NCI-H226 (cell line): ENCODE results near the gene ZNF785.
"Not testable (repeated sequence)": the region's sequence is repeated elsewhere in the genome, so short reads cannot be mapped to it uniquely, and the experiment has no call there.

Source experiments
- DNase-seq: peaks from one replicate; pipeline ENCODE4 v3.0.0-alpha.2; 2015

The ZNF785 gene

DNA sequence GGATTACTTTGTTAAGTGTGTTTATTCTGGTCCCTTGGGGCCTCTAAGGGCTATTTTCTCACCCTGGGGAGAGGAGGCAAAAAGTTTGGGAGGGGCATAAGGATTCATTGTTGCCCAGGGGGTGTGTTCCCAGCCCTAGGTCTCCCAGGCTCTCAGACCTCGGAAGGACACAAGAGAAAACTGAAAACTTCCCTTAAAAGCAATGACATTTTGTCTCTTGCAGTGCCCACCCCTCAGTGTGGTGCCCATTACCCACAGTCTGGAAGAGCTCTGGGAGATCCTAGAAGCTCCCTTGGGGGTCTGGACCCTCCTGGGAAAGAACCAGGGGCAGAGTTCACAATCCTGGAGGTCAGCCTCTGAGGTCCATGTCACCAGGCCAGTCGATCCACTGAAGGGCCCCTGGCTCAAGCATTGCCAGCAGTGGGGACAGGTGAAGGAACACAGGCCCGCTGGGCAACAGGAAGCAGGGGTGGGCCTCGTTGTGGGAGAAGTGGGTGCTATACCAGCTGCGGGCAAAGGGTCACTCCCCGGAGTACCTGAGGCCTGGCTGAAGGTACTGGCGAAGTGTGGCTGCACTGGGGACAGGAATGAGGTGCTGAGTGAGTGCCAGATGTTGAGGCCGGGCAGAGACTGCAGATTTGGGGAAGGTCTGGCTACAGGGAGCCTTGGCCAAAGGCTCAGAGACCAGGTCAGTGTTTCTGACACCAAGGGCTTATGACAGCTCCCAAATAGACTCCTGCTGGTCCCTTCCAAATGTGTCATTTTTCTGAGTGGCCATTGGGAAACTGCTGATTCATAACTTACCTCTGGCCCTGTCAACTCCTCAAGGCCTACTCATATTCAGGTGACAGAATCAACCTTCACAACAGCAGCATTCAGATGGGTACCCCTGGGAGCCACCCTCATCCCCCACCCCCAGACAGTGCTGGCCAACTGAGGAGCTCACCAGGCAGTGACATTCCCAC, 46.2 kb downstream of the ZNF785 start:
- DNase-seq = no peak

DNA sequence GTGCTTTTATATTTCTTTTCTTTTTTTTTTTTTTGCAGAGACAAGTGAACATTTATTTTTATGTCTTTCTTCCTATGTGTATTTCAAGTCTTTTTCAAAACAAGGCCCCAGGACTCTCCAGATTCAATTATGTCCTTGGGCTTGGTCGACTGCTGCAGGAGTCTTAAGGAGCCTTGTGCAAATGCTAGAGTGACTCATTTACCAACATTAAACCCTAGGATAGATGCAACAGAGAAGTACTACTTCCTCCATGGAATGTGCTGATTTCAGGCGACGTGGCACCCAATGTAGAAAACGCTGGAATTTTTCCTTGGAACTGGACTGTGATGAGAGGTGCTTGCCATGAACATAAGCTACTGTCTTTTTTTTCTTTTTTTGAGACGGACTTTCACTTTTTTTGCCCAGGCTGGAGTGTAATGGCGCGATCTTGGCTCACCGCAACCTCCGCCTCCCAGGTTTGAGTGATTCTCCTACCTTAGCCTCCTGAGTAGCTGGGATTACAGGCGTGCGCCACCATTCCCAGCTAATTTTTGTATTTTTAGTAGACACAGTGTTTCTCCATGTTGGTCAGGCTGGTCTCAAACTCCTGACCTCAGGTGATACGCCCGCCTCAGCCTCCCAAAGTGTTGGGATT, 49.0 kb downstream of the ZNF785 start:
- not testable (repeated sequence) for DNase-seq

DNA sequence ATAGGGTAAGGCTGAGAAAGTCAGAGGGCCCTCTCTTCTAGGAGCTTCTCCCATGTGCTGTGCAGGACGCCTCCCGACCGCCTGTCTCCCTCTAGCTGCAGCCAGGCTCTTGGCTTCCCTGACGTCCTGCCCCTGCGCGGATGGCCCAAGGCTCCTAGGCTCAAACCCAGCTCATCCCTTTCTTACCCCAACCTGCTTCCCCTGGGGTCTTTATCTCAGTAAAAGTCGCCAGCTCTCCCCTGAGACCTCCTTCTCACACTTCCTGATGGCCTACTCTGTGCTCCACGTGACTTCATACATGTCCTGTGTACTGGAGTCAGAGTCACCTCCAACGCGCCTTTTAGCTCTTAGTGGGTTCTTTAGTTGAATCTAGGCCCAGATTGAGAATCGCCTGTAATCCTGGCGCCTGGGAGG, 49.7 kb downstream of the ZNF785 start:
- DNase-seq = peak; percentile 24

DNA sequence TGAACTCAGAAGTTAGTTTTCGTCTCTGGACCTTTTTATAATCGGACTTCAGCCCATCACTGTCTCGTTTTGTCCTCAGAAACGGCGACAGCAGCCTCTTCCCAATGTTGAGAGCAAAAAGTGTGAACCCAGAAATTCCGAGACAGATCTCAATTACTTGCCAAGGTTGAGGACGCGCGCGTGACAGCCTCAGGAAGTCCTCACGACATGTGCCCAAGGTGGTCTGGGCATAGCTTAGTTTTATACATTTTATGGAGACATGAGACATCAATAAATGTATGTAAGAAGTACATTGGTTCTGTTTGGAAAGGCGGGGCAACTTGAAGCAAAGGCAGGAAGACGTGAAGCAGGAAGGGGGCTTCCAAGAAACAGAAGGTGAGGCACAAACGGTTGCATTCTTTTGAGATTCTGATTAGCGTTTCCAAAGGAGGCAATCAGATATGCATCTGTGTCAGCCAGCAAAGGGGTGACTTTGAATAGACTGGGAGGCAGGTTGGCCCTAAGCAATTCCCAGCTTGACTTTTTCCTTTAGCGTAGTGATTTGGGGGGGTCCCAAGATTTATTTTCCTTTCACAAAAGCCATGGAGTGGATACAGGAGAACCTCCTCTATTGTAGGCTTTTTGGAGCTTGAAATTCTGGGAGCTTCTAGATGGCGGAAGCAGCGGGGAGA, 50.3 kb downstream of the ZNF785 start:
- DNase-seq = no peak

DNA sequence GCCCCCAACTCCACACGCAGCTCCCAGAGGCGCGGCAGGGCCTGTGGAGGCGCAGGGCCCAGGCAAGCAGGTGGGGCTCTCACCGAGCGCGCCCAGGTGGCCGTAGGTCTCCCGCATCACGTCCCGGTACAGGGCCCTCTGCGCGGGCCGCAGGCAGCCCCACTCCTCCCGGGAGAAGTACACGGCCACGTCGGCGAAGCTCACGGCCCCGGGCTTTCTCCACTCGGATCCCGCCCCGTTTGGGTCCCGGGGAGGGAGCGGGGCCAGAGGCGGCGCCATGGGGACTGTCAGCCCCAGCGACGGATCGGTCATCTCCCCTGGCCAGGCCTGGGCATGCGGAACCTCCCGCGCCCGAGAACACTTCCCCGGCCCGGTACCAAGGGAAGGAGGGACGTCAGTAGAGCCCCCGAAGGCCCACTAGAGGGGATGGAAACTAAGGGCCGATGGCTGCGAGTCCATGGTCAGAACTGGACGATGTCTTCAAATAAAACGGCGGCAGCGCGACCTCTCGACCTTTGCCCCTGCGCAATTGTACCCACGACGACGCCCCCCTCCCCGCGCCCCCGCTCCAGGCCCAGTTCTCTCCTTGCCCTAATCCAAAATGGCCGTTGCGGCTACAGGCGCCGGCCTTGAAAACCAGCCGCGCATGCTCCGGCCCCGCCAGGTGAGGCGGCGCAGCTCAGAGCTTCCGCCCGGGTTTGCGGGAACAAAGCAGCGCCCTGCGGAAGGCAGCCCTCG, 51.0 kb downstream of the ZNF785 start, which contains the start of gene ZNF747:
TSS of gene ZNF747 (minus strand) at position 491 of the 738 bp plus-strand sequence. CDS start at position 312, 179 bp downstream.
- DNase-seq = peak; percentile 84

DNA sequence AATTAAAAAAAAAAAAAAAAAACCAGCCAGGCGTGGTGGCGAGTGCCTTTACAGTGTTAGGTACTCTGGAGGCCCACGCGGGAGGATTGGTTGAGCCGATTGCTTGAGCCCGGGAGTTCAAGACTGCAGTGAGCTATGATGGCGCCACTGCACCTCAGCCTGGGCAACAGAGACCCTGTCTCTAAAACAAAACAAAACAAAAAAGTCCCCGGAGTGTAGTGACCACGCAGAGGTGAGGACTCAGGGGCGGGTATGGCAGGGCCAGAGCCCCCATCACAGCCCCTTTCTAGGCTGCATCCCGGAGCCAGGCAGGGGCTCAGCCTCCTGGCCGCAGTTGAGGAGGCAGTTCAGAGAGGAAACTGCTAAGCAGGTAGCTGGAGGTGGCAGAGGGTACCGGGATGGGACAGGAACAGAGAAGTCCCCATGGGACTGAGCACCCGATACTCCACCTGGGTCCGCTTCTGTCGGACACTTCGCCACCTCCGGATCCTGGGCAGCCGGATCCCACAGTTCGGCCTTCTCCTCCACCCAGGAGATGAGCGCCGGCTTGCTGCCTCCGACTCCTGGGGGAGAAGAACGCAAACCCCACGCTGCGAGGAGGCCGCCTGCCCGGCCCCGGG, 51.6 kb downstream of the ZNF785 start:
- DNase-seq = no peak

DNA sequence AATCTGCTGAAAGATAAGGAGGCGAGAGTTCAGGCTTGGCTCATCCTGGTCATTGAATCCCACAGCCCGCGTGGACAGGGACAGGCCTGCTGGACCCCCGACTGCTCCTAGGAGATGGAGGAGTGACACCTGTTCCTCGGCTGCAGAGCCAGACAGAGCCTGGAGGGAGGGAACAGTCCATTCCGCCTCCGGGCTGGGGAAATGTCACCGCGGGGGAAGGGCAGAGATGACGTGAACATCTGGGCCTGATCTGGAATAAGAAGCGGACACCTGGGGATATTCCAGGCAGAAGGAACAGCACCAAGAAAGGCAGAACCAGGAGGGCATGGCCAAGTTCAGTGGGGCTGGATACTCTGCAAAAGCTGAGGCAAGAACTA, 52.4 kb downstream of the ZNF785 start:
- DNase-seq = no peak

DNA sequence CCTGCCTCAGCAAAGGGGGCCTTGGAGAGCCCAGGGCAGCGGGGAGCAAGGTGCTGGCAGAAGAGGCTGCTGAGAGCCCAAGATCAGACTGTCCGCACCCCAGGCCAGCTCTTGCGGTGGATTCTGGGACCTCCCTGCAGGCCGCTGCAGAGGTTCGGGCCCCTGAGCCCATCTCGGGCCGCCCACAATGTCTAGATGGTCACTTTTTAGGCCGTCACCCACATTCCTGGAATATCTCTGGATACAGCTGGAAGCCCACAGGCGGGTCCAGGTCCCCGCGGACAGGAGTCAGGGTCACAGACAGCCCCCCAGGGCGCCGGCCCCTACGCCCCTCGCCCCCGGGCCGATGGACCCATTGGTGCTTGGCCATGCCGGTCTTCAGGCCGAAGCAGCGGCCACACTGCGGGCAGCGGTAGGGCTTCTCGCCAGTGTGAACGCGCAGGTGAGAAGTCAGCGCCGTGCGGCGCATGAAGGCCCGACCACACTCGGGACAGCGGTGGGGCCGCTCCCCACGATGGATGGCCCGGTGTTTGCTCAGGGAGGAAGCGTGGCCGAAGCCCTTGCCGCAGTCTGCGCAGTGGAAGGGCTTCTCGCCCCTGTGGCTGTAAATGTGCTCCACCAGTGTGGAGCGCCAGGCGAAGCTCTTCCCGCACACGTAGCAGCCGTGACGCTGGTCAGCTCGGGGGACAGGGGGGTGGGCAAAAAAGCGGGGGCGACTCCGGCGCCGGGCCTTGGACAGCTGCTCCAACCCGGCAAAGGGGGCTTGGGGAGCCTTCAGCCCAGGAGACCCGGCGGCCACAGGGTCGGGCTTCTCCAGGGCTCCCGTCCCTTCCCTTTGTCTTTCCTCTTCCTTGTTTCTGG, 53.0 kb downstream of the ZNF785 start:
- DNase-seq = no peak
